T-helper 1 cell treated with Interleukin-12 subunit alpha and Interleukin-12 subunit beta and Interleukin-4 antibody, amounts not matched to agents 30 μg/mL and 1 μg/mL, for 36 hours (primary cell): Measurements from ENCODE around the gene RTL10.
A peak's percentile ranks its signal among the peaks of the same experiment; 100 is the strongest.

Source experiments
- H3K27ac Mint-ChIP-seq: one replicate; pipeline ENCODE4 v1.8.0; 2021; ENCODE audit warnings: mild to moderate bottlenecking, mixed read lengths
- H3K27me3 Mint-ChIP-seq: one replicate; pipeline ENCODE4 v1.8.0; 2021; ENCODE audit warnings: low read depth, mixed read lengths
- H3K36me3 Mint-ChIP-seq: one replicate; pipeline ENCODE4 v1.8.0; 2021; ENCODE audit warnings: low read depth, mixed read lengths
- H3K4me1 Mint-ChIP-seq: one replicate; pipeline ENCODE4 v1.8.0; 2021; ENCODE audit warnings: low read depth, mixed read lengths
- H3K4me3 Mint-ChIP-seq: one replicate; pipeline ENCODE4 v1.8.0; 2021; ENCODE audit warnings: mild to moderate bottlenecking, moderate library complexity, mixed read lengths
- H3K9me3 Mint-ChIP-seq: one replicate; pipeline ENCODE4 v1.8.0; 2021; ENCODE audit warnings: mixed read lengths

The RTL10 gene

DNA sequence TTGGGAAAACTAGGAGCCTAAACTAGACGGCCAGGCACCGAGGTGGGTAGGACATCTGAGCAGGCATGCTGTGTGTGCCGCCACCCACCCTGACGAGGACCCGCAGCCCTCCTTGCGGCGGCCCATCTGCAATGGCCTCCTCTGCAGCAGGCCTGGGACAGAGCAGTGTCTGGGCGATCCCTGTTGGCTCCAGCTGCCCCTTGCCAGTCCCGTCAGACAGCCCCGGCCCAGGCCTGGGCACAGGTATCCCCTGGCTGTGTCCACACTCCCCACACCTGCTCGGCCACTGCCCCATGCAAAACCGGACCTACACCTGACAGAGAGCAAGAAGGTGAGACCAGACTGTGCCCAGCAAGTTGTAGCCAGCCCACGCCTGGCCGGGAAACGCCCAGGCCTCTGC, 38.7 kb upstream of the RTL10 start:
- Mint-ChIP-seq H3K4me3 (no peak overlapping the region), H3K27me3 (no peaks in the 10 kb centered on the region), H3K36me3 (peaks cover 1% of the 10 kb centered on the region), H3K4me1 (peaks cover 39% of the 10 kb centered on the region), H3K9me3 (no peaks in the 10 kb centered on the region), H3K27ac (no peak overlapping the region)

GRCh38 chr22:19892925-19893324, 38.3 kb upstream of the RTL10 start:
- H3K27me3 Mint-ChIP-seq: no peaks in the 10 kb centered on the region
- peaks cover 39% of the 10 kb centered on the region for H3K4me1 Mint-ChIP-seq
- H3K4me3 Mint-ChIP-seq: no peak overlapping the region
- H3K27ac Mint-ChIP-seq: no peak overlapping the region
- peaks cover 1% of the 10 kb centered on the region for H3K36me3 Mint-ChIP-seq
- no peaks in the 10 kb centered on the region for H3K9me3 Mint-ChIP-seq

- H3K27ac Mint-ChIP-seq: peak overlapping the region; percentile 91
- H3K4me3 Mint-ChIP-seq: peak overlapping the region; percentile 78
- no peaks in the 10 kb centered on the region for H3K9me3 Mint-ChIP-seq
- no peaks in the 10 kb centered on the region for H3K27me3 Mint-ChIP-seq
- H3K4me1 Mint-ChIP-seq: peaks cover 39% of the 10 kb centered on the region
- peaks cover 1% of the 10 kb centered on the region for H3K36me3 Mint-ChIP-seq
Observed at GRCh38 chr22:19892257-19892879, 37.7 kb upstream of the RTL10 start.

- peaks cover 45% of the 10 kb centered on the region for H3K4me1 Mint-ChIP-seq
- H3K36me3 Mint-ChIP-seq: peaks cover 1% of the 10 kb centered on the region
- no peaks in the 10 kb centered on the region for H3K9me3 Mint-ChIP-seq
- H3K4me3 Mint-ChIP-seq: peak overlapping the region; percentile 78
- peak overlapping the region; percentile 91 for H3K27ac Mint-ChIP-seq
- H3K27me3 Mint-ChIP-seq: no peaks in the 10 kb centered on the region
Observed at GRCh38 chr22:19891317-19892256, 36.9 kb upstream of the RTL10 start.

- Mint-ChIP-seq H3K36me3 (peaks cover 1% of the 10 kb centered on the region), H3K9me3 (no peaks in the 10 kb centered on the region), H3K27ac (peak overlapping the region; percentile 91), H3K4me1 (peaks cover 47% of the 10 kb centered on the region), H3K27me3 (no peaks in the 10 kb centered on the region), H3K4me3 (peak overlapping the region; percentile 78)
Observed at GRCh38 chr22:19890502-19891316, 36.0 kb upstream of the RTL10 start.

- Mint-ChIP-seq H3K27me3 (no peaks in the 10 kb centered on the region), H3K9me3 (no peaks in the 10 kb centered on the region), H3K4me3 (no peak overlapping the region), H3K4me1 (peaks cover 47% of the 10 kb centered on the region), H3K36me3 (peaks cover 1% of the 10 kb centered on the region), H3K27ac (peak overlapping the region; percentile 58)
Observed at GRCh38 chr22:19889951-19890350, 35.3 kb upstream of the RTL10 start.

GRCh38 chr22:19888131-19888746, 33.6 kb upstream of the RTL10 start:
- Mint-ChIP-seq H3K27ac (no peak overlapping the region), H3K27me3 (no peaks in the 10 kb centered on the region), H3K36me3 (no peaks in the 10 kb centered on the region), H3K4me1 (peaks cover 46% of the 10 kb centered on the region), H3K9me3 (no peaks in the 10 kb centered on the region), H3K4me3 (no peak overlapping the region)

GRCh38 chr22:19887256-19887985, 32.7 kb upstream of the RTL10 start:
- H3K4me3 Mint-ChIP-seq: no peak overlapping the region
- no peaks in the 10 kb centered on the region for H3K36me3 Mint-ChIP-seq
- H3K9me3 Mint-ChIP-seq: no peaks in the 10 kb centered on the region
- H3K27me3 Mint-ChIP-seq: no peaks in the 10 kb centered on the region
- H3K27ac Mint-ChIP-seq: peak overlapping the region; percentile 77
- H3K4me1 Mint-ChIP-seq: peaks cover 38% of the 10 kb centered on the region

DNA sequence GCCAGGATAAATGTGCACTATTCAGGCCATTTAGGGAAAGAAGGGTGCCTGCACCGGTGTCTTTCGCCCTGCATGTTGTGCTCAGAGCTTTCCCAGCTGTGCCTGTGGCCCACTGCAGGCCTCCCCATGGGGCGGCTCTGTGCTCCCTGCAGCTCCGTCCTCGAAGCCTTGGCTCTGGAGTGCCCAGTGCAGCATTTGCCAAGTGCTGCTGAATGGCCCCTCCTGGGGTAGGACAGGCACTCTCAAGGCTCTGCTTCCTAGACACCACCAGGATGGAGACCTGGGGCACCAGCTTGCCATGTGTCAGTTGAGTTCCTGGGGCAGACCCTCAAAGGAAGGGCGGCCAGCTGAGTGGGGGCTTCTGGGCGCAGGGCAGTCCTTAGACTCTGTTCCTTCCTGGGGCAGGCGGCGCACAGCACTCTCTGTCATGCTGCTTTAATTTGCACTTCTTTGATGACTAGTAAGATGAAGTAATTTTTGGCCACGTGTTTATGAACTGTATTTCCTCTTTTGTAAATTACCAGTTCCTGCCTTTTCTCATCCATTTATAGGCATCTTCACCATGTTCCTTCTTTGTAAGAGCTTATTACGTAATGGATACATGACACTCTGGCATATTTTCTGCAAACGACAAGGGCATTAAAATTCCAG, 32.1 kb upstream of the RTL10 start:
- peak overlapping the region; percentile 77 for H3K27ac Mint-ChIP-seq
- no peaks in the 10 kb centered on the region for H3K27me3 Mint-ChIP-seq
- H3K4me1 Mint-ChIP-seq: peaks cover 31% of the 10 kb centered on the region
- H3K36me3 Mint-ChIP-seq: no peaks in the 10 kb centered on the region
- no peaks in the 10 kb centered on the region for H3K9me3 Mint-ChIP-seq
- no peak overlapping the region for H3K4me3 Mint-ChIP-seq

- Mint-ChIP-seq H3K9me3 (no peaks in the 10 kb centered on the region), H3K27ac (peak overlapping the region; percentile 24), H3K4me1 (peaks cover 24% of the 10 kb centered on the region), H3K36me3 (no peaks in the 10 kb centered on the region), H3K4me3 (no peak overlapping the region), H3K27me3 (no peaks in the 10 kb centered on the region)
Observed at GRCh38 chr22:19885841-19886592, 31.3 kb upstream of the RTL10 start.

DNA sequence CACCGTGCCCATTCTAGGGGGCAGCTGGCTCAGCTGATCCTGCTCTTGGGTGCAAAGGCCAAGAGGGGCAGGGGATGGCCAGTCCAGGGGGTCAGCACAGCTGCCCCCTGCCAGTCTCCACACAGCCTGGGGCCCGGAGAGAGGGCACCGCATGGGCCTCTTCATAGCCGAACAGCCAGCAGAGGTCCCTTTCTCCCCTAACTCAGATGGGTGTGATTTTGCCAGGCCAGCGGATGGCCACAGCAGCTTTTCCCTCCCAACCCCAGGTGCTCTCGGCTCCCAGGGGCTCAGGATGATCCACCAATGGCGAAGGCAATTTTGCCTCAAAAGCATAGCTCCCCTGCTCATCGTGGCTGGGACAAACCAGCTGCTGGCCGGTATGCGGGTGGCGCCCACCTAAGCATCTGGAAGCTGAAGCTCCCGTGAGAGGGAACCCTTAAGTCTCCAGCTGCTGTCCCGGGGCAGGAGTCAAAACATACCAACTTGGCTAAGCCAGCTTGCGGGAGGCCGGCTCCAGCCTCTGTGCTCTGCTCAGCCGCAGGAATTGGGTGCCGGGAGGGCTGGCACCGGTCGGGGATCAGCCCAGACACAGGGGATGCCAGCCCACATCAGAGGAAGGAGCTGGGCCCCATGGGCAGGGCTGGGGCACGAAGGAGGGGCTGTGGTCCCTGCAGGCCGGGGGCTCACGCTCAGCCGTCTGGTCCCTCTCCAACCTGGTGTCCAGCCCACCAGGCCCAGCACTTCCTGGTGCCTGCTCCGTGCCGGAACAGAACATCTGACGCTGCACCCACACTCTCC, 30.5 kb upstream of the RTL10 start:
- Mint-ChIP-seq H3K27ac (no peak overlapping the region), H3K9me3 (no peaks in the 10 kb centered on the region), H3K4me1 (peaks cover 17% of the 10 kb centered on the region), H3K4me3 (no peak overlapping the region), H3K27me3 (no peaks in the 10 kb centered on the region), H3K36me3 (no peaks in the 10 kb centered on the region)

DNA sequence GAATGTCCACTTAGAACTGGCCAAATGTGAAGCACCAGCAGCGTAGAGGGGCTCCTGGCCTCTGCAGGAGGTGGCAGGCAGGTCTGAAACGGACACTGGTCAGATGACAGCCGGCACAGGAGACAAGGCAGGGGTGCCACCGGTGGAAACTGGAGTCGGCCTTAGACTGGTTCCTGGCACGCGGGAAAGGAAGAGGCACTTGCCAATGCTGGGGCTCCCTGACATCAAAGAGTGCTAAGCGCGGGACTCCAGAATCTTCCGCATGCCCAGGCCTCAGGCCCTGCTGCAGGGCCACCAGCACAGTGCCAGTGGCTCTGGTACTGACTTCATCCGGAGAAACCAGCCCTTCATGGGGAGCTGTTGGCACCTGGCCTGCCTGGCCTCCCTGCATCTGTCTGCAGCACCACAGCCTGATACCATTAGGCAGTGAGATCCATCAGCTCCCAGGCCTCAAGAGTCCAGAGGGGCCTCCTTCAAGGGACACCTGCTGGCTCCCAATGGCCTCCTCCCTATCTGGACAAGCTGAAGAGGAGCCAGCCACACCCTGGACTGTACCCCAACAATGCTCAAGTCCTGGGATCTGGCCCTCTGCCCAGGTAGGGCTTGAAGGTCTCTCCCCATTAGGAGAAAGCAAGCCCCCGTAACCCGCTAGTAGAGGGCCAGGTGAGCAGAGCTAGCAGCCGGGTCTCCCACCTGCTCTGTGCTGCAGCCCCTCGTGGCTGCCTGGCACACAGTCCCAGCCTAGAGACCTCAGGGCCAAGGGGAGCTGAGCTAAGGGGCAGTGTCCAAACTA, 29.7 kb upstream of the RTL10 start:
- no peak overlapping the region for H3K4me3 Mint-ChIP-seq
- no peaks in the 10 kb centered on the region for H3K9me3 Mint-ChIP-seq
- H3K27ac Mint-ChIP-seq: no peak overlapping the region
- H3K36me3 Mint-ChIP-seq: no peaks in the 10 kb centered on the region
- H3K4me1 Mint-ChIP-seq: peaks cover 12% of the 10 kb centered on the region
- no peaks in the 10 kb centered on the region for H3K27me3 Mint-ChIP-seq
